ENCODE data around the gene DZIP1L. TPM values are rescaled to one million over a fixed set of nuclear protein-coding genes. Genes with fewer than 3 reads are reported as not detected.

DZIP1L gene
- total RNA-seq, 1 experiment from 2014 or later, result 3.8 TPM

DNA sequence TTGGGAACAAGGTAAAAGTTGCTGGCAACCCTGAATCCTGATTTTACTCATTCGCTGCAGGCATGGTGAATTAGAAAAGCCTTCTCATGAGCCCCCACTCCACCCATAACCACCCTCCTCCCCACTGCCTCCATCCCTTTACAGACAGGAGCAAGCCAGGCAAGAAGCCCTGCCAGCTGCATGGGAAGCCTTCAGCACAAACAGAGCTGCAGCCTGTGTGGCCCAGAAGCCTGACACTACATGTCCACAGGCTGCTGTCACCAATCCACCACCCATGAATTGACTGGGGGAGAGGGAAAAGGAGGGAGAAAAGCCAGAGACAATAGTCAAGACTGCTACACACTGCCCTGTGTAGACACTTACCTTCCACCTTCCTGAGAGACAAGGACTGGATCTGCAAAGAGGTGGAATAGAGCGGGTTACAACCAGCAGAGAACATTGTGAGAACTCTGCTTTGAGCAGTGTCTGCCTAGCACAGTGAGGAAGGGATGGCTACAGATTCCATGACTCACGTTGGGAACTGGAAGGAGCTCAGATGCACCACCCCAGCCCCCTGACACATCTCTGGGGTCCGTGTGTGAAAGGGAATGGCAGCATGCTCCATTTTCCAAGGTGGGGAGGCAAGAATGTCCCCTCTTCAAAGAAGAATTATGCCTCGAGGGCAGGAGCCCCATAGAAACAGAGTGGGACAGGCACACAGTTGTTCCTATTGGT is 33.9 kb downstream of the DZIP1L start:
- DNase-seq (no peak), ATAC-seq (peak; percentile 21; the same call in 1 of the 2 replicates)
- CTCF ChIA-PET, result no interaction called here
- Histone ChIP-seq H3K9ac (ENCODE audit: low read length) (peak overlapping the region; percentile 87), H3F3A (ENCODE audit: low read length, unreplicated experiment) (peaks cover 5% of the 10 kb centered on the region), H3K9me2 (replicated peaks; ENCODE audit: low read length) (no peaks in the 10 kb centered on the region), H2AFZ (ENCODE audit: low read length) (peak overlapping the region; percentile 9; the same call in 1 of the 2 replicates), H3K36me3 (ENCODE audit: low read depth, low read length) (no peaks in the 10 kb centered on the region), H4K20me1 (ENCODE audit: low read length) (no peaks in the 10 kb centered on the region), H3K27ac (ENCODE audit: low read length) (peak overlapping the region; percentile 100), H3K4me1 (ENCODE audit: insufficient read depth, low read length) (peaks cover 63% of the 10 kb centered on the region), H3K4me2 (ENCODE audit: low read length) (peak overlapping the region; percentile 84), H3K79me2 (ENCODE audit: low read length) (no peaks in the 10 kb centered on the region), H3K27me3 (ENCODE audit: low read length) (no peaks in the 10 kb centered on the region), H3K9me3 (ENCODE audit: low read length) (no peaks in the 10 kb centered on the region), H3K4me3 (ENCODE audit: low read length) (peak overlapping the region; percentile 52)
- TF ChIP-seq EZH2phosphoT487 (IDR thresholded peaks at IDR 0.05; ENCODE audit: borderline replicate concordance, low read length), result no peak
- TF ChIP-seq EZH2 (IDR thresholded peaks at IDR 0.05; ENCODE audit: low read length, unreplicated experiment), result no peak
- TF ChIP-seq CTCF (conservative IDR thresholded peaks at IDR 0.05; ENCODE audit: low read depth, low read length), result no peak
- POLR2A ChIA-PET (ENCODE audit: unreplicated experiment), result interaction anchor here (0.6 kb wide), 1 partner anchor 1123 kb away, joined by 5 read pairs; no protein-coding TSS in a partner anchor
- intact Hi-C loops (cut with micrococcal nuclease), result no loop called here
- BruUV-seq (replicated peaks), result no TSS peak

DNA sequence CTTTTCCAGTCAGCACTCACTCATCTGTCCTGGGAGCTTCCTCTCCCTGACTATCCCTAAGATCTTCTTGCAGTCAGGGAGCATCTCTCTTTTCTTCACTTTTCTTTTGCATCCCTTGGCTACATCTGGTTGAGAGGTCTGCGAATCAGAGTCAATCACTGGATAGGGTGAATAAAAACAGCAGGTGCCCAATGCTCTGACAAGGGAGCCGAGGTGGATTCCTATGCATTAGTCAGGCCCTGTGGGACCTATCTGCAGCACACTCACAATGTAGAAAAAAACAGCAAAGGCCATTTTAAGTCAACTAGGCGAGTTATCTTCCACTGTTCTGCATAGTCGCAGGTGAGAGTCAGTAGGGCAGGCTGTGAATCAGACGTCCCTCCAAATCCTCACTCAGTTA is 35.5 kb downstream of the DZIP1L start:
- Histone ChIP-seq H3K4me2 (ENCODE audit: low read length) (no peak overlapping the region), H3K27ac (ENCODE audit: low read length) (peak overlapping the region; percentile 99), H3K9ac (ENCODE audit: low read length) (peak overlapping the region; percentile 60), H3K79me2 (ENCODE audit: low read length) (no peaks in the 10 kb centered on the region), H3K27me3 (ENCODE audit: low read length) (no peaks in the 10 kb centered on the region), H3K4me1 (ENCODE audit: insufficient read depth, low read length) (peaks cover 63% of the 10 kb centered on the region), H2AFZ (ENCODE audit: low read length) (no peak overlapping the region), H4K20me1 (ENCODE audit: low read length) (no peaks in the 10 kb centered on the region), H3K9me2 (replicated peaks; ENCODE audit: low read length) (no peaks in the 10 kb centered on the region), H3K36me3 (ENCODE audit: low read depth, low read length) (no peaks in the 10 kb centered on the region), H3F3A (ENCODE audit: low read length, unreplicated experiment) (peaks cover 5% of the 10 kb centered on the region), H3K9me3 (ENCODE audit: low read length) (no peaks in the 10 kb centered on the region), H3K4me3 (ENCODE audit: low read length) (no peak overlapping the region)
- CTCF ChIA-PET, result no interaction called here
- no peak for TF ChIP-seq EZH2phosphoT487 (IDR thresholded peaks at IDR 0.05; ENCODE audit: borderline replicate concordance, low read length)
- TF ChIP-seq EZH2 (IDR thresholded peaks at IDR 0.05; ENCODE audit: low read length, unreplicated experiment), result no peak
- TF ChIP-seq CTCF (conservative IDR thresholded peaks at IDR 0.05; ENCODE audit: low read depth, low read length), result no peak
- DNase-seq, result no peak
- no peak for ATAC-seq
- intact Hi-C loops (cut with micrococcal nuclease), result loop anchor here (2.0 kb wide), 1 partner anchor 35 kb away; the partner anchor contains the start of gene DZIP1L
- POLR2A ChIA-PET (ENCODE audit: unreplicated experiment), result no interaction called here
- BruUV-seq (replicated peaks), result no TSS peak

DNA sequence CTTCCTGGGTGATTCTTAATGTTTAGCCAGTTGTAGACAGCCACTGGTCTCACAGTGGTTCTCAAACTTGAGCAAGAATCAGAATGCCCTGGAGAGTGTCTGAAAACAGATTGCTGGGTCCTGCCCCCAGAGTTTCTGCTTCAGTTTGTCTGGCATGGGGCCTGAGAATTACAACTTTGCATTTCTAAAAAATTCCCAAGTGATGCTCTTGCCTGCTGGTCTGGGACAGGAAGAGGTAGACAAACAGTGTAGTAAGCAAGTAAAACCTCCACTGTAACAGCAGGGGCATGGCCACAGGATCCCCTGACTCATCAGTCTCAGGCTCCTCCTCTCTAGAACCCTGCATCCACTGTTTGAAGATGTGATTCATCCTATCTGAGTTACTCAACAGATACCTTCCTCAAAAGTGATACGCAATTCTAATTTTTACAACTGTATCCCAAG is 36.5 kb downstream of the DZIP1L start:
- H3K4me2 ChIP-seq (ENCODE audit: low read length), result peak overlapping the region; percentile 68
- peaks cover 63% of the 10 kb centered on the region for H3K4me1 ChIP-seq (ENCODE audit: insufficient read depth, low read length)
- BruUV-seq (replicated peaks), result no TSS peak
- no peak overlapping the region for H3K4me3 ChIP-seq (ENCODE audit: low read length)
- peak overlapping the region; percentile 82 for H3K9ac ChIP-seq (ENCODE audit: low read length)
- intact Hi-C loops (cut with micrococcal nuclease), result loop anchor here (2.0 kb wide), 1 partner anchor 36 kb away; the partner anchor contains the start of gene DZIP1L
- peaks cover 5% of the 10 kb centered on the region for H3F3A ChIP-seq (ENCODE audit: low read length, unreplicated experiment)
- POLR2A ChIA-PET (ENCODE audit: unreplicated experiment), result no interaction called here
- peak; percentile 88 for DNase-seq
- CTCF ChIA-PET, result no interaction called here
- peak; percentile 78 for ATAC-seq
- H3K9me3 ChIP-seq (ENCODE audit: low read length), result no peaks in the 10 kb centered on the region
- H3K36me3 ChIP-seq (ENCODE audit: low read depth, low read length), result no peaks in the 10 kb centered on the region
- no peaks in the 10 kb centered on the region for H3K79me2 ChIP-seq (ENCODE audit: low read length)
- TF ChIP-seq EZH2phosphoT487 (IDR thresholded peaks at IDR 0.05; ENCODE audit: borderline replicate concordance, low read length) (no peak), EZH2 (IDR thresholded peaks at IDR 0.05; ENCODE audit: low read length, unreplicated experiment) (no peak), CTCF (conservative IDR thresholded peaks at IDR 0.05; ENCODE audit: low read depth, low read length) (no peak)
- no peak overlapping the region for H2AFZ ChIP-seq (ENCODE audit: low read length)
- no peaks in the 10 kb centered on the region for H3K27me3 ChIP-seq (ENCODE audit: low read length)
- no peaks in the 10 kb centered on the region for H4K20me1 ChIP-seq (ENCODE audit: low read length)
- H3K9me2 ChIP-seq (replicated peaks; ENCODE audit: low read length), result no peaks in the 10 kb centered on the region
- H3K27ac ChIP-seq (ENCODE audit: low read length), result peak overlapping the region; percentile 99

Data from PC-3 (cell line).